Nephron (organoid): Measurements from ENCODE around the gene CAMTA1.

Experiments
- H3K27ac Mint-ChIP-seq, 3 experiments: 2 replicates each; pipeline ENCODE4 v1.8.0; 2020; ENCODE audit warnings: mixed read lengths in 3 of 3, mild to moderate bottlenecking in 2 of 3, moderate library complexity in 1 of 3
- H3K27me3 Mint-ChIP-seq: 2 replicates; pipeline ENCODE4 v1.8.0; 2021; ENCODE audit warnings: low read depth, mild to moderate bottlenecking, moderate library complexity, mixed read lengths
- H3K36me3 Mint-ChIP-seq: 2 replicates; pipeline ENCODE4 v1.8.0; 2020; ENCODE audit warnings: low read depth, mixed read lengths
- H3K4me1 Mint-ChIP-seq: 2 replicates; pipeline ENCODE4 v1.8.0; 2020; ENCODE audit warnings: mixed read lengths
- H3K4me3 Mint-ChIP-seq, 3 experiments: 2 replicates each; pipeline ENCODE4 v1.8.0; 2020; ENCODE audit warnings: mild to moderate bottlenecking in 3 of 3, mixed read lengths in 3 of 3, moderate library complexity in 2 of 3
- H3K9me3 Mint-ChIP-seq: 2 replicates; pipeline ENCODE4 v1.8.0; 2020; ENCODE audit warnings: mixed read lengths
- TF ChIP-seq, protein P1 (sequence below), 3 experiments: fragments of 200-600 bp; sonication (generic); IDR thresholded peaks; one replicate each; pipeline ENCODE4 v1.5.0; 2021; ENCODE audit warnings: antibody characterized with exemption in 3 of 3; ENCODE audit not compliant: unreplicated experiment in 3 of 3

The CAMTA1 gene

DNA sequence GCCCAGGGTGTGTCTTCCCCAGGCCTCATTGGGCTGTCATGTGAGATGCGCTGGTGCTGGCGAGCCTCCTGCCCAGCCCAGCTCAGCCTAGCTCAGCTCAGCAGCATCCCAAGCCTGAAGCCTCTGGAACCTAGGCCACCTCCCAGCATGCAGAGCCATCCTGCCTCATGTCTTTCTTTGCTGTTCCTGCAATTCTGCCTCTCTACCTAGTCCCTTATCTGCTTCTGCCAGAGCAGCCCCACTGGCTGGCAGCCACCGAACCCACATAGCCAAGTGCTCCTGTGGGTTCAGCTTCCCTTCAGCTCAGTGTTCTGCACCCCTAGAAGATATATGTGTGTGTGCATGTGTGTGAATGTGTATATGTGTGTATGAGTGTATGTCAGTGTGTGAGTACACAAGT, 694.3 kb downstream of the CAMTA1 start:
- no peaks in the 10 kb centered on the region for H3K36me3 Mint-ChIP-seq
- no peak overlapping the region for H3K27ac Mint-ChIP-seq
- no peak overlapping the region for H3K4me3 Mint-ChIP-seq
- H3K4me1 Mint-ChIP-seq: peaks cover 32% of the 10 kb centered on the region
- TF ChIP-seq, protein P1, sequence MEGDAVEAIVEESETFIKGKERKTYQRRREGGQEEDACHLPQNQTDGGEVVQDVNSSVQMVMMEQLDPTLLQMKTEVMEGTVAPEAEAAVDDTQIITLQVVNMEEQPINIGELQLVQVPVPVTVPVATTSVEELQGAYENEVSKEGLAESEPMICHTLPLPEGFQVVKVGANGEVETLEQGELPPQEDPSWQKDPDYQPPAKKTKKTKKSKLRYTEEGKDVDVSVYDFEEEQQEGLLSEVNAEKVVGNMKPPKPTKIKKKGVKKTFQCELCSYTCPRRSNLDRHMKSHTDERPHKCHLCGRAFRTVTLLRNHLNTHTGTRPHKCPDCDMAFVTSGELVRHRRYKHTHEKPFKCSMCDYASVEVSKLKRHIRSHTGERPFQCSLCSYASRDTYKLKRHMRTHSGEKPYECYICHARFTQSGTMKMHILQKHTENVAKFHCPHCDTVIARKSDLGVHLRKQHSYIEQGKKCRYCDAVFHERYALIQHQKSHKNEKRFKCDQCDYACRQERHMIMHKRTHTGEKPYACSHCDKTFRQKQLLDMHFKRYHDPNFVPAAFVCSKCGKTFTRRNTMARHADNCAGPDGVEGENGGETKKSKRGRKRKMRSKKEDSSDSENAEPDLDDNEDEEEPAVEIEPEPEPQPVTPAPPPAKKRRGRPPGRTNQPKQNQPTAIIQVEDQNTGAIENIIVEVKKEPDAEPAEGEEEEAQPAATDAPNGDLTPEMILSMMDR (IDR thresholded peaks at IDR 0.05; ENCODE audit: unreplicated experiment in 3 of 3): no peak
- H3K27me3 Mint-ChIP-seq: peaks cover 6% of the 10 kb centered on the region
- H3K9me3 Mint-ChIP-seq: no peaks in the 10 kb centered on the region

DNA sequence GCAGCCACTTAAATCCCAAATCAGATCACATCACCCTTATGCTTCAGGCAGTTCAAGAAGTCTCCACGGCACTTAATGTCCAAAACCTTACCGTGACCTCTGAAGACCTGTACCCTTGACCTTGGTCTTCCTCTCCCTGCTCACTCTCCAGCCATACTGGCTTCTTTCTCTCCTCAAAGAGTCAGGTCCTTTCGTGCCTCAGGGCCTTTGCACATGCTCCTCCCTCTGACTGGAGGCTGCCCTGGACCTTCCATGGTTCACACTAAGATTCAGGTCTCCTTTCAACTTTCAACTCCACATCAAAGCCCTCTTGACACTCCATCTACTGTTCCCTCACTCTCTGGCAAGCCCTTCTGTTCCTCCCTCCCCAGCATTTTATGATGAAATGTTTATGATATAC, 695.9 kb downstream of the CAMTA1 start:
- Mint-ChIP-seq H3K27ac (no peak overlapping the region), H3K9me3 (no peaks in the 10 kb centered on the region), H3K4me1 (peaks cover 28% of the 10 kb centered on the region), H3K36me3 (no peaks in the 10 kb centered on the region), H3K4me3 (no peak overlapping the region), H3K27me3 (peaks cover 6% of the 10 kb centered on the region)
- TF ChIP-seq, protein P1 (IDR thresholded peaks at IDR 0.05; ENCODE audit: unreplicated experiment in 3 of 3): no peak

DNA sequence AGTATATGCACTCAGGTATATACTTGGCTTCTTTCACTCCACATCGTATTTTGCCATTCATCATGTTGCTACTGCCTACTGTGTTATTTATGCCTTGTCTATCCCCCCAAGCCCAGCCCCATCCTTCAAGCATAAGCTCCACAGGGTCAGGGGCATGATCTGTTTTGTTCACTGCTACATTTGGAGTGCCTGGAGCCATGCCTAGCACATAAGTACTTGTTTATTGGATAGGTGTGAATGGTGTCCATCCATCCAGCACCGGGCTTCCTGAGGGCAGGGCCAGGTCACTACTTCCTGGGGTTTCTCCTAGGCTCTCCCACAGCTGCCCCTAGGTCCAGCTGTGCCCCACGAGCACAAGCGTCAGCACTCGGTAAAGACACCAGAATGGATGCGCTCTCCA, 696.8 kb downstream of the CAMTA1 start:
- Mint-ChIP-seq H3K4me1 (peaks cover 22% of the 10 kb centered on the region), H3K4me3 (no peak overlapping the region), H3K27me3 (peaks cover 12% of the 10 kb centered on the region), H3K9me3 (no peaks in the 10 kb centered on the region), H3K36me3 (no peaks in the 10 kb centered on the region), H3K27ac (no peak overlapping the region)
- TF ChIP-seq, protein P1 (IDR thresholded peaks at IDR 0.05; ENCODE audit: unreplicated experiment in 3 of 3): no peak

DNA sequence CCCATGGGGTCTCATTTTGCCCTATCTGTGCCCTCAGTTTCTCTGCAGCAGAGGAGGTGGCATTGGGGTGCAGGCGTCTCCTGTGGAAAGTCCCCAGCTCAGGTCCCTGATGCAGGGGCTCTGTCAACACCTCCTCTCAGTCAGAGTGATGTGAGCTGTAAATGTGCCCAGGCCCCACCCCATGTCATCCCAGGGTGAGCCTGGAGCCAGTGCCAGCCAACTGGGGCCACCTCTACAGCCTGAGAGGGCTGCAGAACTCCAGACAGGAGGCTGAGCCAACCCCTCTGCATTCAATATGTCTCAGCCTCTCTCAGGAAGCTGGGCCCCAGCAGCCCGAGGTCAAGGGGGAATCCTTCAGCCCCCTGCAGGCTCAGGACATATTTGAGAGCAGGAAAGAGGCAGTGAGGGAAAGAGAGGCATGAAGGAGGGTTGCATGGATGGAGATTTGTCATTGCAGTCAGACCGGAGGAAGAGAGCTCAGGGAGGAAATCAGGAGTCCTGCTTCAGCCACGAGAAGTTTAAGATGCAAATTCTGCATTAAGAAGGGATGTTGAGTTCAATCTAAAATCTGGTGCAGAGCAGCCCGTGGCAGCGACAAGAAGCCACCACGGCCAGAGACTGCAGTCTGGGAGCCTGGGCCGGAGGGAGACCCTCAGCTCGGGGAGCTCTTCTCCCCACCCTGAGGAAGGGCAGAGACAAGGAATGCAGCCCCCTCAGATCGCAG, 697.7 kb downstream of the CAMTA1 start:
- Mint-ChIP-seq H3K27ac (peak overlapping the region; percentile 25 to 59 (median 44)), H3K4me1 (peaks cover 21% of the 10 kb centered on the region), H3K27me3 (peaks cover 16% of the 10 kb centered on the region), H3K36me3 (no peaks in the 10 kb centered on the region), H3K9me3 (no peaks in the 10 kb centered on the region), H3K4me3 (no peak overlapping the region)
- TF ChIP-seq, protein P1 (IDR thresholded peaks at IDR 0.05; ENCODE audit: unreplicated experiment in 3 of 3): no peak

DNA sequence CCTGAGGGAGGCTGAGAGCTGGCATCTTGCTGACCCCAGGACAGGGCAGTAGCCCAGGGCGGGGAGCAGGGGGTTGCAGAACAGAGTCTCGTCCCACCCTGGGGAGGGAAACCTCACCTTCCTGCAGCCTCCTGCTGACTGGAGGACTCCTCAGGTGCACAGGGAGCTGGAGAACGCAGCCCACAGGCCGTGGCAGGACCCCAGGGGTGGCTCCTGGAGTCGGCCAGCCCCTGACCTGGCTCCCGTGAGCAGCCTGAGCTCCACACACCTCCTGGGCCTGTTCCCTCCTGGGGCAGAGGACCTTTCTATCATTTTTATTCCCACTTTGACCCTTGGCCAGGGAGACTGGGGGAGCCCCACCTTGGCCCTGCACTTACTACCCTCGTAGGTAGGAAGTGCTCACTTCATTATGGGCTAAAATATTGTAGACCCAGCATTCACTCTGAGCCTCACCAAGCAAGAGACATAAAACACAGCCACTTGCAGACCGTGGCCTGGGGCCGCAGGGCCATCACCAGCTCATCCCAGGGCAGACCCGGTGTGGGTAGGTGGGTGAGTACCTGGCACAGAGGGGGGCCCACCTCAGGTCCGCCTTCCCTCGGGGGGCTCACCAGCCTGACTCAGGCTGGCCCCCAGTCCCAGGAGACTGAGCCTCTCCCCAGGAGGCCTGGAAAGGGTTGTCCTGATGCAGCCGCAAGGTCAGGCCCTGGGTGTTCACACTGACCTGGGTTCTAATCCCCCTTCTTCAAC, 698.6 kb downstream of the CAMTA1 start:
- no peaks in the 10 kb centered on the region for H3K36me3 Mint-ChIP-seq
- H3K4me1 Mint-ChIP-seq: peaks cover 16% of the 10 kb centered on the region
- peaks cover 15% of the 10 kb centered on the region for H3K27me3 Mint-ChIP-seq
- H3K9me3 Mint-ChIP-seq: no peaks in the 10 kb centered on the region
- TF ChIP-seq, protein P1 (IDR thresholded peaks at IDR 0.05; ENCODE audit: unreplicated experiment in 3 of 3): no peak
- H3K27ac Mint-ChIP-seq: no peak overlapping the region
- no peak overlapping the region for H3K4me3 Mint-ChIP-seq
